Measurements from ENCODE around the gene CYFIP1. TPM values are rescaled to one million over a fixed set of nuclear protein-coding genes. Genes with fewer than 3 reads are reported as not detected.

Gene CYFIP1
- total RNA-seq, 3 donors from 2014 or later, result 139 to 210 (median 143) TPM

GRCh38 chr15:22974745-22975144 lies 5.4 kb downstream of the CYFIP1 start:
- peaks cover 9% of the 10 kb centered on the region for H3K4me1 ChIP-seq (ENCODE audit: low read depth)
- intact Hi-C loops (cut with DNase I, micrococcal nuclease), result no loop called here
- H3K36me3 ChIP-seq (ENCODE audit: low read depth), result no peaks in the 10 kb centered on the region
- no peaks in the 10 kb centered on the region for H3K9me3 ChIP-seq
- H3K4me3 ChIP-seq, result no peak overlapping the region
- no peak for TF ChIP-seq CTCF (IDR thresholded peaks at IDR 0.05)
- ATAC-seq (no peak), DNase-seq (no peak)

GRCh38 chr15:22973987-22974386 lies 6.2 kb downstream of the CYFIP1 start:
- intact Hi-C loops (cut with DNase I, micrococcal nuclease), result no loop called here
- TF ChIP-seq CTCF (IDR thresholded peaks at IDR 0.05), result no peak
- ATAC-seq, result no peak
- Histone ChIP-seq H3K4me1 (ENCODE audit: low read depth) (peaks cover 8% of the 10 kb centered on the region), H3K36me3 (ENCODE audit: low read depth) (no peaks in the 10 kb centered on the region), H3K4me3 (no peak overlapping the region), H3K9me3 (no peaks in the 10 kb centered on the region)
- no peak for DNase-seq

DNA sequence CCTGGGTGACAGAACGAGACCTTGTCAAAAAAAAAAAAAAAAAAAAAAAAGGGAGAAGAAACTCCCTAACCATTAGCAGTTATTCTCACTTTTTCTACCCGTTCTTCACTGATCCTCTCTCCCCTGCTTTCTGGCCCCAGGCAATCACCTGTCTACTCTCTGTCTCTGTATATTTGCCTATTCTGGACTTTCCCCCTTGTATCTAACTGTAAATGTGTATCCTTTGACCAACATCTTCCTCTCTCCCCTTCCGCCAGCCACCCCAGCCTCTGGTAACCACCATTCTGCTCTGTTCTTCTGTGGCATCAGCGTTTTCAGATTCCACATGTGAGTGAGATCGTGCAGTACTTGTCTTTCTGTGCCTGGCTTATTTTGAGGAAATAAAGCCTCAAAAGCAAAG lies 6.9 kb downstream of the CYFIP1 start:
- no peak for DNase-seq
- intact Hi-C loops (cut with DNase I, micrococcal nuclease), result no loop called here

DNA sequence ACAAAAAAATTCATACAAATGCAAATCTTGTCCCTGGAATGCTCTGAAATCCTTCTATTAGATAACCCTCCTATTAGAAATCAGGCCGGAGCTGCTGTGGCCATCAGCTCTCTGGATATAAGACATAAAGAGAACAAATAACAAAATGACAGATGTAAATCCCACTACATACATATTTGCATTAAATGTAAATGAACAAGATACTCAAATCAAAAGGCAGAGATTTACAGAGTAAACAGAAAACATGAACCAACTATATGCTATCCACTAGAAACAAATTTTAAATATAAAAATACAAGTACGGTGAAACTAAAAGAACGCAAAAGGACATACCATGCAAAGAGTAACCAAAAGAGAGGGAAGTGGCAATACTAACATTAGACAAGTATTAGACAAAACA lies 10.7 kb downstream of the CYFIP1 start:
- no peak for ATAC-seq
- no peaks in the 10 kb centered on the region for H3K4me1 ChIP-seq (ENCODE audit: low read depth)
- intact Hi-C loops (cut with DNase I, micrococcal nuclease), result no loop called here

More for the DNA sequence above, 6.9 kb downstream of the CYFIP1 start:
- Histone ChIP-seq H3K9me3 (no peaks in the 10 kb centered on the region), H3K36me3 (ENCODE audit: low read depth) (no peaks in the 10 kb centered on the region), H3K4me1 (ENCODE audit: low read depth) (peaks cover 1% of the 10 kb centered on the region), H3K4me3 (no peak overlapping the region)
- ATAC-seq, result peak; percentile 67
- TF ChIP-seq CTCF (IDR thresholded peaks at IDR 0.05), result no peak

GRCh38 chr15:22968366-22968765 lies 11.8 kb downstream of the CYFIP1 start:
- no peak overlapping the region for H3K4me3 ChIP-seq
- intact Hi-C loops (cut with DNase I, micrococcal nuclease), result no loop called here
- no peaks in the 10 kb centered on the region for H3K4me1 ChIP-seq (ENCODE audit: low read depth)
- DNase-seq, result no peak
- H3K9me3 ChIP-seq, result no peaks in the 10 kb centered on the region
- H3K36me3 ChIP-seq (ENCODE audit: low read depth), result no peaks in the 10 kb centered on the region
- TF ChIP-seq CTCF (IDR thresholded peaks at IDR 0.05), result no peak
- ATAC-seq, result no peak

More for the DNA sequence above, 10.7 kb downstream of the CYFIP1 start:
- H3K4me3 ChIP-seq, result no peak overlapping the region
- DNase-seq, result no peak
- H3K9me3 ChIP-seq, result no peaks in the 10 kb centered on the region
- H3K36me3 ChIP-seq (ENCODE audit: low read depth), result no peaks in the 10 kb centered on the region
- no peak for TF ChIP-seq CTCF (IDR thresholded peaks at IDR 0.05)

Measured in mucosa of descending colon (tissue), 3 donors.